GM19099 (cell line): ENCODE measurements around the gene PHYKPL.

Source experiments
- POLR2A ChIP-seq: IDR thresholded peaks from 3 replicates; pipeline ENCODE4 v1.6.1; 2011; ENCODE audit warnings: low read depth; ENCODE audit not compliant: insufficient read length; ENCODE audit errors: extremely low read depth

Gene PHYKPL

DNA sequence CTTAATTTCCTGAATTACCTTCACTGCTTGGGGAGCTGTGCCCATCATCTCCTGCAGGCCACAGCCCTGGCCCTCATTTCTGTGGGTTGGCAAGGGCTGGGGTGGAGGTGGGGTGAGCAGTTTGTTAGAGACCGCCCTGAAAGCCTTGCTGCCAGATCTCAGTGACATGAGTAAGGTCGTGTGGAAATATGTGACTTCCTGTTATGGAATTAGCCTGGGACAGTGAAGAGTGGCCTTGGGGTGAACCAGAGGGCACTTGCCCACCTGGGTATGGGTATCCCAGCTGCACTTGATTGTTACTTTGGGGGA lies 30.7 kb downstream of the PHYKPL start:
- no peak for TF ChIP-seq POLR2A

GRCh38 chr5:178201221-178201926 lies 31.2 kb downstream of the PHYKPL start:
- no peak for TF ChIP-seq POLR2A

DNA sequence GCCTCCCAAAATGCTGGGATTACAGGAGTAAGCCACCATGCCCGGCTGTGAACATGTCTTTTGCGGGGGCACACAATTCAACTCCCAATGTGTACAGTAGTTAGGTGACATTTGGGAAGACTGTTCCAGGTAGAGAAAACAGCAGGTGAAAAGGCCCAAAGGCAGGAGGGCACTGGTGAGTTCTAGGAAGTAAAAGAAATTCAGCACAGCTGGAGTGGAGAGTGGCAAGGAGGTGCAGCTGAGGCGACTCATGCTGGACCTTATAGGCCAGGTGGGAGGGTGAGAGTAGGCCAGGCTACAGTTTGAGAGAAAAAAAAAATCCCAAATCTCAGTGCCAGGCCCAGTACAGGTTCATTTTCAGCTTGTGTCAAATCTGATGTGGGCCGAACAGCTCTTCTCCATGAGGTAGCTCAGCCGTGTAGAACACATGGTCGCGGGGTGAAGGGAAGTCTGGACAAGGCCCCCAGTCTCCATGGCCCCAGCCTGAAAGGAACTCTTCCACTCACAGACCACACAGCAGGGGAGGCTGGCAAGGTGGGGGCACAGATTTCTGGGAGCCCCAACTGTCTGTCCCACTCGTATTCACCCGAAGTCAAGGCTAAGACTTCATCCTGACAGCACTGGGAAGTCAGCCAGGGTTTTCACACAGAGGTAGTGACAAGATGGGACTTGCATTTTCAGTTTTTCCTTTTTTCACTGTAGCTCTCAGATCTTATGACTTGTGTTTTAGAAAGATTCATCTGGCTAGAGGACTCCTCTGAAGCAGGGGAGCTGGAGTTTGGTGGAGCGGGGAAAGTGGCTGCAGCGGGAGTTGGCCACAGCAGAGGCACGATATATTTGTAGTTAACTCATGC lies 32.8 kb downstream of the PHYKPL start:
- no peak for TF ChIP-seq POLR2A

DNA sequence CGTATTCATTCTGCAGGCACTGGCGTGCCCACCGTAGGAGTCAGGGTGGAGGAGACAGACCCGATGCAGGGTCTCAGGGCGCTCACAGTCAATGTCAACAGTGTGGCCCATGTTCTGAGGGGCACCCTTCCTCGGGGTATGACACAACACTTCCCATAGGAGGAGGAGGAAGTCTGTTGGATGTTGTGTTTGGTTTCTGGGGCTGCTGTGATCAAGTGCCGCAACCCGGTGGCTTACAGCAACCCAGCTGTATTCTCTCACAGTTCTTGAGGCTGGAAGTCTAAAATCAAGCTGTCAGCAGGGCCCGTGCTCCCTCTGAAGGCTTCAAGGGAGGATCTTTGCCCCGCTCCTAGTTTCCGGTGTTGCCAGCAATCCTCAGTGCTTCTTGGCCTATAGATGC lies 33.9 kb downstream of the PHYKPL start:
- TF ChIP-seq POLR2A: no peak

- TF ChIP-seq POLR2A: no peak
Observed at GRCh38 chr5:178196986-178197385, 35.6 kb downstream of the PHYKPL start.

GRCh38 chr5:178196281-178196812 lies 36.3 kb downstream of the PHYKPL start:
- TF ChIP-seq POLR2A: no peak

DNA sequence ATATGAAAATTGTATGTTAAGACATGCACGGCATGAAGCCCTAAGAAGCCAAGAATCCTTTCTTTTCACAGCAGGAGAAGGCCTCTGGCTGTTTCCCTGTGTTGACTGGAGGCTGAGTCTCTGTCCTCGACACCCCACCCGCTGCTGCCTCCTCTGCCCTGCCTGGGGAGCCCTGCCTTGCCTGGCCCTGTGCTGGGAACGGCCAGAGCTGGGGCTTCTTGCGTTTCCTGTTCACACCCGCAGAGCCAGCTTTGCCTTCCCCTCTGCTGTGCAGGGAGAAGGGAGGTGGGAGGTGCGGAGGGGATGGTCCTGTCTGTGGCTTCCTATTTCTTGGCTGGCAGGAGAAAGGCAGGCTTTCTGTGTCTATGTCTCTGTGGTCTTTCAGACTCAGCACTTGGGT lies 38.6 kb downstream of the PHYKPL start:
- TF ChIP-seq POLR2A: no peak

GRCh38 chr5:178193251-178193809 lies 39.3 kb downstream of the PHYKPL start:
- no peak for TF ChIP-seq POLR2A

DNA sequence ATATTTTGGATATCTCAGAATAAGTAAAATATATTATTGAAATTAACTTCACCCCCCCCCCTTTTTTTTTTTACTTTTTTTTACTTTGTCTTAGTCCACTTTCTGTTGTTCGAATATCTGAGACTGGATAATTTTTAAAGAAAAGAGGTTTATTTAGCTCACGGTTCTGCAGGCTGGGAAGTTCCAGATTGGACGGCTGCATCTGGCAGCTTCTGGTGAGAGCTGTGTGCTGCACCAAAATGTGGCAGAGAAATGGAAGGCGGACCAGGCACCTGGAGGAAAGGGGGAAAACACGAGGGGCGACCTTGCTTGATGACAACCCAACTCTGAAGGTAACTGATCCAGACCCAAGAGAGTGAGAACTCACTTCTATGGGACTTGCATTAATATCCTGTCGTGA lies 39.8 kb downstream of the PHYKPL start:
- no peak for TF ChIP-seq POLR2A

GRCh38 chr5:178192244-178192643 lies 40.4 kb downstream of the PHYKPL start:
- no peak for TF ChIP-seq POLR2A

GRCh38 chr5:178191661-178192060 lies 40.9 kb downstream of the PHYKPL start:
- TF ChIP-seq POLR2A: no peak

- no peak for TF ChIP-seq POLR2A
Observed at GRCh38 chr5:178189433-178189832, 43.2 kb downstream of the PHYKPL start.

DNA sequence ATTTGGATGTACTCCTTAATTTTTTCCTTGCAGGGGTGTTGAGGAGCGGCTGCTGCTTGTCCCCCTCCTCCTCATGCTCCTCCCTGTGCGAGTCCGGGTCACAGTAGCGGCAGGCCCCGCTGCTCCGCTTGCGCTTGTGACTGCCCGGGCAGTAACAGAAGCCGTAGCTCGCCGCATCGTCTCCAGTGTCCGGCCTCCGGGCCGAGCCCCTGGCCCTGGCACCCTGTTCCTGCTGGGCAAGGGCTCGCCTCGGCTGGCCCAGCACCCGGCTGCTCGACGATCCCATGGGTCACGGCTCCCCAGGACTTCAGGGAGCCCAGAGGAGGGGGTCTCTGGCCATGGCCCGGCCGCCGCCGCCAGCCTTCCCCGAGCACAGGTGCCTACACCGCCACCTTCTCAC lies 45.6 kb downstream of the PHYKPL start, which contains the start of gene GMCL2:
Gene GMCL2 (minus strand): TSS at position 358 of the 400 bp plus-strand sequence. CDS start 72 bp downstream, at position 286.
- TF ChIP-seq POLR2A: no peak

DNA sequence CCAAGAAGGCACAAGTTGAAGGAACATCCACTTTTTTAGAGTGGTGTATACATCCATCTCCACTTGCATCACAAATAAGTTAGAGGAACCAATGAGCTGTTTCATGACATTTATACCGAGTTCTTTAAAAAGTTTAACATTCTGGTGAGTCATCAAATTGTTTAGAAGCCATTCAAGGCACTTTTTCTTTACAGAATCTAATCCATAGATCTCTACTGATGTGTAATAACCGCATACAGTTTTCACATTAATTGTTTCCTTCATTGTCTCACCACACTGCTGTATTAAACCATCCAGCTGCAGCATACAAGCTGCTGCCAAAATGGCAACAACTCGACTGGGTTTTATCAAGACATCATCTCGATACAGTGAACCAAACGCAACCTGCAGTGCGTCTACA lies 46.2 kb downstream of the PHYKPL start:
- no peak for TF ChIP-seq POLR2A

DNA sequence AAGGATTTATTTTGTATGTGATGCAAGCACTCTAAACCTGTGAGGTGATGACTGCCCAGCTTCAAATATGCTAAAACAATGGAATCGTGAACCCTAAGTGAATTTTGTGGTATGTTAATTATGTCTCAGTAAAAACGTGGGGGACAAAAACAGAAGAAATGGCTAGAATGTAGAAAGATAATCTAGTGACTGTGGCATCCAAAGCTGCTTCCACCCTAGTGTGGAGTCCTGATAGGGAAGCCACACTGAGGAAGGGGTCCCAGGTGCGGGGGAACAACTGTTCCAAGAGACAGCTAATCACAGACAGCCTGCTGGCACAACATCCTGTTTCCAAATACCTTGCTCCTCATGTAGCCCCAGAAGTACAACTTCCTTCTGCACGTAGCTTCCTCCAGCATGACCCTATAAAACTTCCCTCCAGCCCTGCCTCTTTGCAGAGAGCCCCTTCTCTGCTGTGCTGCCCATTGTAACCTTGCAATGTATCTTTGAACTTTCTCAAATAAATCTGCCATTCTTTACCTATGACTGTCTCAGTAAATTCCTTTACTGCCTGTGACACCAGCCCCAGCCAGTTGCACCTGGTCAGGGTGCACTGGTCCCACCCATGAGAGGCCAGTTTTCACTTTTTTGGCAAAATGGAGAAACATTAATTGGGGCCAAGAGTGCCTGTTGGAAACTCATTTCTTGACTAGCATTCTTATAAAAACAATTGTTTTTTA lies 50.3 kb downstream of the PHYKPL start:
- no peak for TF ChIP-seq POLR2A

DNA sequence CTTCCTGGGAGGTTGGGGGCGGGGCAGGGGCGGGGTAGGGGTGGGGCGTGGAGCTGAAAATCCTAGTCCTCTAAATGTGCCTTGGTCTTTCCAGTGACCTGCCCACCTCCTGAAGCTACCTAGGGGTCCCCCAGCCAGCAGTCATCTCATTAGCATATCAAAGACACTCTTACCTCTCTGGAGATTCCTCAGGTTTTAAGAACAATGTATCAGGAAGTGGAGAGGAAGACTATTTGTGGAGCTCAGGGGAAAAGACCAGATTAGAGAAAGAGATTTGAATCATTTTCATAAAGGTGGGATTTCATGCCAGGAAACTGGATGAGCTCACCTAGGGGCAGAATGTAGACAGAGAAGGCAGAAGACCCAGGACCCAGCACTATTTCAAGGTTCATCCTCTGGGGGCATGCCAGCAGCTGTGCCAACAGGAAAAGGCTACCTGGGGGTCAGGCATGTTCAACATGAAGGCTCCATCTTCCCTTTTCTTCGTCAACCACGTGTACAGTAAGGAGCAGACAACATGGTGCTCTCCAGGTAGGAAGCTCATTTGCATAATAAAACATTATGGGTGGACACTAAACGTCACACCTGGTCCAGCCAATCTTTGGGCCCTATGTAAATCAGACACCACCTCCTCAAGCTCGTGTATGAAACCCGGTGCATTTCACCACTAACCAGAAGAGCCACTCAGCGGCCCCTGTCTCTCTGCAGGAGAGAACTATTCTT lies 52.3 kb downstream of the PHYKPL start:
- TF ChIP-seq POLR2A: no peak
